GM20000 (cell line): ENCODE results near the gene HNRNPLL.

Source experiments
- DNase-seq: peaks from one replicate; pipeline ENCODE4 v3.0.0; 2012; ENCODE audit warnings: low spot score
- CTCF ChIP-seq: IDR thresholded peaks from 2 replicates; pipeline ENCODE4 v1.5.1; 2012; ENCODE audit warnings: mild to moderate bottlenecking, control low read depth; ENCODE audit errors: extremely low read depth, missing control alignments

HNRNPLL gene

DNA sequence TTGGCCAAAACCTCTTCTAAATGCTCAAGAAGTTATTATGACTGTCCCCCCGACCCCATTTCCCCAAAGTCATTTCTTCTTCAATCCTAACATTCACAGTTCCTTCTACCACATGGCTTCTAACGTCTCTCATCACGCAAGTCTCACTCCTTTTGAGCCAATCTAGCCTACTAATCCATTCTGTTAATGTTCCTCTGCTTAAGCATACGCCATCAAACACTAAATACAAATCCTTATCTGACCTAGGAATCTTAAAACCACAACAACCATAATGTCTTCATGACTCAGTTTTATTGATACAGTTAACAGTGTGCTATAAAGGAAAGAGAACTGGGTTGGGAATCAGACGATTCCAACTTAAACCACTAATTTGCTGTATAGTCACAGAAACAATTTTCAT is 23.9 kb downstream of the HNRNPLL start:
- no peak for DNase-seq

DNA sequence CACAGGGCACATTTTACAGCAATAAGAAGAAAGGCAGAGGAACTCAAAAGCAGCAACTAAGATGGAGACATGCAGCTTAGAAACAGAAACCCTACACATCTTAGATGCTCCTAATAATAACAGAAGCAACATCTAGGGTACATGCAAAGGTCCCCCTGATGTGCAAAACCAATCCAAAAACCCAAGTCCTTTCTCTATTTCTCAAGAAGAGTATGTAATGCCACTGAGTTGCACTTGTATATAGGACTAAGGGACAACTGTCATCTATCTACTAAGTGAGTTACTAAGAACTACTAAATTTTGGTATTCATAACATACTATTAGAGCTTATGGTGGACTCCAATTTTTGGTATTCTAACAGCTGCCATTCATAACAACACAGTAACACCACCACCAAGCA is 28.4 kb downstream of the HNRNPLL start:
- DNase-seq: no peak
- TF ChIP-seq CTCF: no peak

More for the DNA sequence above, 23.9 kb downstream of the HNRNPLL start:
- no peak for TF ChIP-seq CTCF

GRCh38 chr2:38572167-38572566 is 30.6 kb downstream of the HNRNPLL start:
- TF ChIP-seq CTCF: no peak
- DNase-seq: no peak

- no peak for TF ChIP-seq CTCF
- DNase-seq: no peak
Measured at GRCh38 chr2:38571193-38571592, 31.5 kb downstream of the HNRNPLL start.

GRCh38 chr2:38568724-38569436 is 33.8 kb downstream of the HNRNPLL start:
- no peak for DNase-seq
- no peak for TF ChIP-seq CTCF

DNA sequence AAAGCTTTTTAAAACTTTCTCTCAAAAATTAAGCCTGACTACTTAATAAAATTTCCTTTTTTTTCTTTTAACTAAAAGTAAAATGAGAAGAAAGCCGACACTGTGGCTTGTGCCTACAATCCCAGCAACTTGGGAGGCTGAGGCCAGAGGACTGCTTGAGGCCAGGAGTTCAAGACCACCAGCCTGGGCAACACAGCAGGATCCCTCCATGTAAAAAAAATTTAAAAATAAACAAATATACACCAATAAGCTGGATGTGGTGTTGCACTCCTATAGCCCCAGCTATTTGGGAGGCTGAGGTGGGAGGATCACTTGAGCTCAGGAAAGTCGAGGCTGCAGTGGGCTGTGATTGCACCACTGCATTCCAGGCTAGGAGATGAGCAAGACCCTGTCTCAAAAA is 37.4 kb downstream of the HNRNPLL start:
- no peak for TF ChIP-seq CTCF
- no peak for DNase-seq

- DNase-seq: no peak
- TF ChIP-seq CTCF: no peak
Measured at GRCh38 chr2:38561691-38562090, 41.0 kb downstream of the HNRNPLL start.
